Stimulated activated CD4-positive, alpha-beta T cell treated with anti-CD3 and anti-CD28 coated beads, Interleukin-2, amount 100 ng/mL, for 48 hours (primary cell): ENCODE data around the gene MTHFD2.
"Not testable (repeated sequence)": the region's sequence is repeated elsewhere in the genome, so short reads cannot be mapped to it uniquely, and the experiment has no call there.

Experiments
- DNase-seq, 2 donors: peaks; one replicate each; pipeline ENCODE4 v3.0.0-alpha.2; 2020

MTHFD2 gene

DNA sequence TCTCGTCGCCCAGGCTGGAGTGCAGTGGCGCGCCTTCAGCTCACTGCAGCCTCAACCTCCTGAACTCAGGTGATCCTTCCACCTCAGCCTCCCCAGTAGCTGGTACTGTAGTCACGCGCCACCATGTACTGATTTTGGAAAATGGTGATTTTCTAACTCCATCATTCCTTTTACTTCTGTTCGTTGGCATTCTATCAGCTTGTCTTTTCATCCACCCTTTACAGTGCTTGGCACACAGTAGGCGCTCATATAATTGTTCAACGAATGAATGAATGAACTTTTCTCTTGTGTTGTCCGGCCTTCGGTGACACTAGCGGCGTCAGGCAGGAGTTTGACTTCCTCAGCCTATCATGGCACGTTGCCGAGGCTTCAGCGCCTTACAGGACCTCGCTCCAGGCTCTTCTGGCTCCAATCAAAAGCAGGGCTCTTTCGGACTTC is 373 bp upstream of the MTHFD2 start:
- DNase-seq, result no peak

DNA sequence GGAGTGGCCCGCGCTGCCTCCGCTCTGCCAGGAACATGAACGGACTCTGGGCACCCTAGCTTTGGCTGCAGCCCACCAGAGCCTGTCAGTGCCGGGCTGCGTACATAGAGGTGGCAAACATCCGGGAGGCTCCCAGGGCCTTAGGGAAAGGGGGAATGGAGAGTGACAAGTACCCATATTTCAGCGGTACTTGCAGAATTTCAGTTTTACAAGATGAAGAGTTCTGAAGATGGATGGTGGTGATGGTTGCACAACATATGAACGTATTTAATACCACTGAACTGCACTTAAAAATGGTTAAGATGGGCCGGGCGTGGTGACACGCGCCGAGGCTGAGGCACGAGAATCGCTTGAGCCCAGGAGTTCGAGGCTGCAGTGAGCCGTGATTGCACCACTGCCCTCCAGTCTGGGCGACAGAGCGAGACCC is 873 bp downstream of the MTHFD2 start:
- DNase-seq, result no peak

DNA sequence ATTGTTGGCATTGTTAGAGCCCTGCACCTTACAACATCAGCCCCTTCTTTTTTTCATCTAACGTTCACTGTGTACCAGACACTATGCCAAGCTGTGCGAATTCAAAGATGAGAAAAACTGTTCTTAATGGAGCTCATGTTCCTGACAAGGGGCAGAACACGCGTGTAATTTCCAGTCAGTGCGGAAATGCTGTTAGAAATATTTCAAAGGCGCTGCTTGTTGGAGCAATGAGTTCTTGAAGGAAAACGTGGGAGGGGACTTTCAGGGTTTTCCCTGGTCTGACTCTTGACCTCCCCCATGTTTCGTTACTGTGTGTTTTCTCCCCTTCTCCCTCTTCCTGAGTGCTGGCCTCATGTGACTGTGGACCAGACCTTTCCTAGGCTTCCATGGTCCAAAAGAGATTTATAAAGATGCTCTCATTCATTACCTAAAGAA is 1.5 kb downstream of the MTHFD2 start:
- DNase-seq, result no peak

DNA sequence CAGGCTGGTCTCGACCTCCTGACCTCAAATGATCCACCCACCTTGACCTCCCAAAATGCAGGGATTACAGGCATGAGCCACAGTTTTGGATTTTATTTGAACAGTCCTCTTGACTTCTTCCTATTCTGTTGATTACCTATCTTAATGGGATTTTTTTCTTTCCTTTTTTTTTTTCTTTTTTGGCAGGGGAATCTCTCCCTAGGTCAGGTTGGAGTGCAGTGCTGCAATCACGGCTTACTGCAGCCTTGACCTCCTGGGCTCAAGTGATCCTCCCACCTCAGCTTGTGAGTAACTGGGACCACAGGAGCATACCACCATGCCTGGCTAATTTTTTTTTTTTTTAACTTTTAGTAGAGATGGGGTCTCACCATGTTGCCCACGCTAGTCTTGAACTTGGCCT is 2.8 kb downstream of the MTHFD2 start:
- no peak for DNase-seq

DNA sequence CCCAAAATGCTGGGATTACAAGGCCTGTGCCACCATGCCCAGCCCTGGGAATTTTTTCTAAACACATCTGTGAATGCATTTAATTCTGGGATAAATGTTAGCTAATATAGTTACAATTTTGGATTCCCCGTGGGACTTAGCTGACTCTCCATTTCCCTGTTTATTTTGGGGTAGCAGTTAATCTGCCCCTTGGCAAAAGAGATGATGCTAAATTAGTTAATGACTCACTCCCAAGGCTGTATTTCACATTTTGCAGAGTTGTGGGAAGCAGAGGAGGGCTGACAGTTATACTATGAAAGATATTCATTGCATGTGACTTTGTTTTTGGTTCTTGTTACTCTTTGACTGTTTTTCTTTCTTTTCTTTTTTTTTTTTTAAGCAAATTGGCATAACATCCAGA is 3.2 kb downstream of the MTHFD2 start:
- no peak for DNase-seq

DNA sequence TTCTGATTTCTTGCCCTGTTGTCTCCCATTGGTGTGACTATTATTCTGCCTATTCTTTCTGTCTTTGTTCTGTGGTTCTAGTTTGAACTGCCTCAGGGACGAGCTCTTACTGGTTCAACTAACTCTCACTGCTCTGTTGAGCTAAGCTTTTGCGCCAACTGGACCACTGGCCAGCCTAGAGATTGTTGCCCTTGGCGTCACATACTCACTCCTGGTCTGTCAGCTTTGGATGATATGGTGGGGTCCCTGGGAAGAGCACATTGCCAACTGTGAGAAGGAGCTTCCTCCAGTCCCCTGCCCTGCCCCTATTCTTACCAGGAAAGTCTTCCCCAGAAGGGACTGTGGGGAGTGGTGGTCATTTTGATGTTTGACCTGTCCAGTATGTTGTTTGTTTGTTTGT is 6.0 kb downstream of the MTHFD2 start:
- no peak for DNase-seq

DNA sequence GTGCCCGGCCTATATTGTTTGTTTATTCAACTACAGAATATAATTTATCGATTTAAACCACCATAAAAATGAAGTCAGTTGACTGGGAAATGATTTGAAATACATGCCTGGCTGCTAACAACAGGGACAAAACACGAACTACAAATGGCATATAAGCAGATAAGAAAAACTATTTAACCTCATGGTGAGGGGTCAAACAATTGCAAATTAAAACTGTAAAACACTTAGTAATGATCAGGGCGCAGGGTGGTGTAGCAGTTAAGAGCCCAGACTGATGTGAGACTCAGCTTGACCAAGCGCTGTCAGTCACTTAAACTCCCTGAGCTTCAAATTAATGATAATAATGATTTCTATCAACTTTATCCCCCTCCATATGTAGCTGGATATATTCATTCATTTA is 6.7 kb downstream of the MTHFD2 start:
- DNase-seq, result no peak

DNA sequence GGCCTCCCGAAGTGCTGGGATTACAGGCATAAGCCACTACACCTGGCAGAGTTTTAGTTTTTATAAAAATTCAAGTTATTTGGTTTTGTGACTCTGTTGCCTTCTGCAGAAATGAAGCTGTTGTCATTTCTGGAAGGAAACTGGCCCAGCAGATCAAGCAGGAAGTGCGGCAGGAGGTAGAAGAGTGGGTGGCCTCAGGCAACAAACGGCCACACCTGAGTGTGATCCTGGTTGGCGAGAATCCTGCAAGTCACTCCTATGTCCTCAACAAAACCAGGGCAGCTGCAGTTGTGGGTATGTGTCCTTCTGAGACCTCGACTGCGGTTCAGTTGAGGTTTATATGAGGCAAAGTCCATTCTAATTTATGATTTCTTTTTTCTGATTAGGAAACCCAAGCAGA is 7.2 kb downstream of the MTHFD2 start:
- DNase-seq, result no peak

DNA sequence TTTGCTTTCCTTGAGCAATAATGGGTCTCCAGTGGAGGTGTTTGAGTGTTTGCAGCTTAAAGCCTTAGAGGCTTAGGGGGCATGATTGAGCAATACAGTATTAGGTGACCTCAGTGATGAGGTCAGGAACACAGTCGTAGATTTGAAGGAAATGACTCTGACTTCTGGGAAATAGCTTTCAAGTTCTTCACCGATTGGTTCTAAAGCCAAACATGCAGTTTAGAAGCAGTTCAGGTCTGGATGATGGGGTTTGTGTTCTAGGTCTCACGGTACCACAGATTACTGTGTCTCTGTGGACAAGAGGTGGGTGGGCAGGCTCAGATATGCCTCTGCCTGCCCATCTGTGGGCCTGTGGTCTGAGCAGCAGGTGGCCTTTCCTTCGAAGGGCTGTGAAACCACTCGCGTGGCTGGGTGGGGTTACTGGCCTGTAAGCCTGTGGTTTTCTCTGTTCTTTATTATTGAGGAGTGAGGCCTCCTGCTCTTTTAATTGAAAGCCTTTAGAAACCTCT is 7.8 kb downstream of the MTHFD2 start:
- DNase-seq, result no peak

DNA sequence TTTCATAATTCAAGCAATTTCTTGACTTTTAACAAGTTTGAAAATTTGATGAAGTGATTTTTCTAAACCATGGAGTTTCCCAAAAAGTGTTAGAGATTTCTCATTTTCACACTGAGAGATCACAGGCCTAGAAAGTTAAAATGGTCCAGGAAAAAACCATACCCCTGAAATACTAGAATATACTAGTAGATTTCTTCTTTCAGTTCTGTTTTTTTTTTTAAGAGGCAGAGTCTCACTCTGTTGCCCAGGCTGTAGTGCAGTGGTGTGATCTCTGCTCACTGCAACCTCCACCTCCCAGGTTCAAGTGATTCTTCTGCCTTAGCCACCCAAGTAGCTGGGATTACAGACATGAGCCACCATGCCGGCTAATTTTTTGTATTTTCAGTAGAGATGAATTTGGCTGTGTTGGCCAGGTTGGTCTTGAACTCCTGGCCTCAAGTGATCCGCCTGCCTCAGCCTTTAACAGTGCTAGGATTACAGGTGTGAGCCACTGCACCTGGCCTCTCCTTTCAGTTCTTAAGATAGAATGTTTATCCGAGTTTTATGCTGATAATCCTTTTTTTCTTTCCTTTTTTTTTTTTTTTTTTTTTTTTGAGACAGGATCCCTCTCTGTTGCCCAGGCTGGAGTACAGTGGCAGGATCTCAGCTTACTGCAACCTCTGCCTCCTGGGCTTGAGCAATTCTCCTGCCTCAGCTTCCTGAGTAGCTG is 14.4 kb downstream of the MTHFD2 start:
- no peak for DNase-seq

DNA sequence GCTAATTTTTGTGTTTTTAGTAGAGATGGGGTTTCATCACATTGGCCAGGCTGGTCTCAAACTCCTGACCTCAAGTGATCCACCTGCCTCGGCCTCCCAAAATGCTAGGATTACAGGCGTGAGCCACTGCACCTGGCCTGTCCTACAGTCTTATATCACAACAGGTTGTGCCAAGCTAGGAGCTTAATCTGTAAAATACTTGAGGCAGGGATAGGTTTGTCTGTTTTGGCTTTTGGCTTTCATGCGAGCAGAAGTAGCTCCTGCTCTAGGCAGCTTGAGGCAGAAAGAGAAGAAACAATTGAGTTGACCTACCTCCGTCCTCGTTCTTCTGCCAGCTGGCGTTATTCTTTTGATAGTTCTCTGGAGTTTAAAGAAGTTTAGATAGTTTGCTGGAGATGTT is 17.4 kb downstream of the MTHFD2 start:
- DNase-seq, result not testable (repeated sequence)

DNA sequence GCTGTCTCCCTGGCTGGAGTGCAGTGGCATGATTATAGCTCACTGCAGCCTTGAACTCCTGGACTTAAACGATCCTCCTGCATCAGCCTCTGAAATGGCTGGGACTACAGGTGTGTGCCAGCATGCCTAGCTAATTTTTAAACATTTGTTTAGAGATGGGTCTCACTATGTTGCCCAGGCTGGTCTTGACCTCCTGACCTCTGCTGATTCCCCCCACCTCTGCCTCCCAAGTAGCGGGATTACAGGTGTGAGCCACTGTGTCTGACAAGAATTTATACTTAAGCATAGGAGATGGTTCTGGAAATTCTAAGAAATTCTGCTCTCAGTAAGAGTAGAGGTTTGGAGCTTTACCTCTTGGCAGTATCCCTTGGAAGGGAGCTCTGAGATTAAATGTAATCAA is 18.2 kb downstream of the MTHFD2 start:
- DNase-seq, result no peak

DNA sequence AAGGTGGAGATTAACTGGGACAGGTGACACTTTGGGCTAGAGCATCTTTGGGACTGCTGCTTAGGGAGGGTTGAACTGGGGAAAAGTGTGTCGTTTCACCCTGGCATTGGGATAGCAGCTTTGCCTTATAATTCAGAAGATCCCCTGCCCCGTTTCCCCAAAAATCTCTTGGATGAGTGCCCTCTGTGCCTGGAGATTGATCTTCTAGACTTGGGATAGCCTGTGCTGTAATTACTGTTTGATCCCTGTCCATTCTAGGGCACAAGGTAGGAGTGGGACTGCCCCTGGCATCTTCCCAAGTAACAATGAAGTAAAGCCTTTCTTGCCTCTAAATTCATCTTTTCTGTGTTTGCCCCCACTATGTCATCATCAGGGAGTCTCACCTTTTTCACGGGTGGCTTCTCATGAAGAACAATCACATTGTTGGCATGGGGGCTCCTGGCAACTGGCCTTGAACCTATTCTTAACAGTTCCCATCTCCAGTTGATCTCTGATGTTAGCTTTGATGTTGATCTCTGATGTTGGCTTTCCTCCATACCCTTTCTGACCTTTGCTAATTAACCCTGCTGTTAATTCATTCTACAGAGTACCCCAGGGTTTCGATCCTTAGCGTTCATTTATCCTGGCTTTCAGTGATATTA is 21.6 kb downstream of the MTHFD2 start:
- DNase-seq, result no peak

DNA sequence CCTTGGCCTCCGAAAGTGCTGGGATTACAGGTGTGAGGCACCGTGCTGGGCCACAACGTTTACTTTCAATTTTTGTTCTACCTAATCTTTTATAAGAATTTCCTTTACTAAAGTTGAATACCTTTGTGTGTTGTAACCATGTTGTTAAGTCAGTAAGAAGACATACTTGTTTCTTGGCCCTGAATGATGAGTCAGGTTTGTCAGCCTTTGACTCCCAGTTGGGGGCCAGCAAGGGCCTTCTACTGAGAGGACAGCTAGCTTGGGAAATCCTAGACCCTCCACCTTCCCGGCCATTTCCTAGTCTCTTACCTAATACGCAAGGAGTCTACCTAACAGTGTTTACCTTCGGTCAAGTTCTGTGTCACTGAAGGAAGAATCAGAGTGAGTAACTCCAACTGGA is 22.7 kb downstream of the MTHFD2 start:
- no peak for DNase-seq

DNA sequence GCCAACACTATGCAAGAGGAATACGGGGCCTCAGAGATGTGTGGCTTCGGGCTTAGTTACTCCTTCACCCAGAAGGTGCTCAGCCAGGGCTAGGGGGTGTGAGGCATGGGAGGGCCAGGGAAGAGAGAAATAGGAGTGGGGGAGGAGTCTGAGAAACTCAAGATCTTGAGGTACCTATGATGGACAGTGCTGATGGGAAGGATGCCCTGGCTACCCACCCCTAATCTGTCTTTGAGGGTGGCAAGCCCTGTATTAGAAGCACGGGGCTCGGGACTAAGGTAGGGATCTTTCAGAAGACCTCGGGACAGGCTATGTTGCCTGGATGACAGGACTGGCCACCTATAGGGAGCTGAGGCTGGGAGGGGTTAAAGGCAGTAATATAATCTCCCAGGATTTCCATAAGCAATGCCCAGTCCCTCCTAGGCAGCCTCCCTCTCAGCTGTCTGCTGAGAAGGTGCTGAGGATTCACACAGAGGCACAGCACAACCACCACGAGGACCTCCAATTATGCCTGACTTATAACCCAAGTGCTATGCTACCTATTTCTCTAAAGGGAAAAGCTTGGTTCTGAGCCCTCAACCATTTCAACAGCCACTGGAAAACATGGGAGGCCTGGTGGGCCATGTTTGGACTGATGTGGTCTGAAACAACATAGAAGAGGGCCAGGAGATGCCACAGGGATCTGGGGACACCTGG is 23.3 kb downstream of the MTHFD2 start:
- no peak for DNase-seq

DNA sequence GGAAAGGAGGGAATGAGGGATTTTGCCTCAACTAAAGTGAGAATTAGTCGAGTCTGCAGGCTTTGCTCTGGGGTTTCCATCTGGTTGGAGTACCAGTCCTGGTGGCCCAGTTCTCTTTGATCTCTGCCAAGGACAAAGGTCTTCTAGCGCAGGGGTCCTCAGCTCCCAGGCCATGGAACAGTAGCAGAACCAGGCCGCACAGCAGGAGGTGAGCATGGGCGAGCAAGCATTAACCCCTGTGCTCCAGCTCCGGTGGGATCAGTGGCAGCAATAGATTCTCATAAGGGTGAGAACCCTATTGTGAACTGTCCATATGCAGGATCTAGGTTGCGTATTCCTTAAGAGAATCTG is 23.9 kb downstream of the MTHFD2 start:
- no peak for DNase-seq

DNA sequence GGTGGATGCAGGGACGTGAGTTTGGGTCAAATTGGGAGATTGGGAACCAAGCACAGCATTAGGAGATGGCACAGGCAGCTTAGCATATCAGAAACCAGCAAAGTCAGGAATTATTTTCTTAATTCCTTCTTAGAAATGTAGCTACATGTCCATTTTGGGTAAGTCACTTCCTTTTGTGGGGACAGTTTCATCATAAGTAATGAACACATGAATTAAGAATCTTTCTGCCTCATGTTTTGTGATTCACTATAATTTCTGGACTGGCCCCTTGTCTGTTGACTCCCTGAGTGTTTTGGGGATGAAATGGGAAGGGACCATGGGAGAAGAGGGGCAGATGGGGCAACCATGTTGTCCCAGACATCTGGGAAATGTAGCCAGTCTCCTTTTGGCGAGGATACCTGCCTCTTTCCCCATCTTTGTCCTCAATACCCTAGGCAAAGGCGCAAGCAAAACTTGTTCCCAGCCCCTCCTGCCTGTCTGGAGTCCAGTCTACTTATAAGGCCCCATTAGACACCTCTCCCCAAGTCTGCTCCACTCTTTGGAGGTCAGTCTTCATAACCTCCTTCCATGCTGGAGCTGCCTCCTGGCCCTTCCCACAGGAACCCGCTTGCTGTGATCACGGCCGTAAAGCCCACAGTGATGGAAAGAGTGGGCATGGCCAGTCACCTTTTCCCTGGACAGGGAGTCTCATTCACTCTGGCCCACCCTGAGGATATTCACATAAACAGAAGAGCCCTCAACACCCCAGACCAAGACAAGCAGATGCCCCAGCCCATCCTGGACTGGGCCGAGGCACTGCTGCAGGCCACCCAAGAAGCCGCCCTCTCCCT is 25.7 kb downstream of the MTHFD2 start:
- DNase-seq, result no peak

DNA sequence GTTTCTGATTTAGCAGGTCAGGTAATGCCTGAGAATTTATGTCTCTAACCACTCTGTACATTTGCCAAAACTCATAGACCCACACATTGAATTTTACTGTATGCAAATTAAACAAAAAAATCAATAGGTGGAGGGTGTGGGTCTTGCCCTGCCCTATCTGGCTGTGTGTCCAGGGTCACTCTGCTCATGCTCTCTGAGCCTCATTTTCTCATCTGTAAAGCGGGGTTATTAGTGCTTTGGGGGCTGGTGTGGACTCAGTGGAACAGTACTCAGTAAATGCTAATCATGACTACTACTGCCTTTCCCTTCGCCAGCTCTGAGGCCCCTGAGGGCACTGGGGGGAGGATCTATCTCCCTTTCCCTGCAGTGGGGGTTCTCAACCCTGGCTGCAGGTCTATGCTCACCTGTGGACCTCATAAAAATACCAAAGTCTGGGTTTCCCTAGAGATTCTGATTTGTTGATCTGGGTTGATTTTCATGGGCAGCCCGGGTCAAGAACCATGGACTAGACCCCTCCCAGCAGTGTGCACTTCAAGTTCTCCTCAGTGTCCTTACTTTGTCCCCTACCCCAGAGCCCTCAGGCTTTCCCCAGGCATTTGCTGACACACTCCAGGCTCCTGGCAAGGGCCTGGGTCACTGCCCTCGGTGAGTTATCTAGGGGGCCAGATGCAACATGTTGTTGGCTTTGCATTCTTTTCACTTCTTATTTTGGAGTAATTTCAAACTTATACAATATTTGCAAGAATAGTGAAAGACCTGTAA is 27.5 kb downstream of the MTHFD2 start:
- no peak for DNase-seq

DNA sequence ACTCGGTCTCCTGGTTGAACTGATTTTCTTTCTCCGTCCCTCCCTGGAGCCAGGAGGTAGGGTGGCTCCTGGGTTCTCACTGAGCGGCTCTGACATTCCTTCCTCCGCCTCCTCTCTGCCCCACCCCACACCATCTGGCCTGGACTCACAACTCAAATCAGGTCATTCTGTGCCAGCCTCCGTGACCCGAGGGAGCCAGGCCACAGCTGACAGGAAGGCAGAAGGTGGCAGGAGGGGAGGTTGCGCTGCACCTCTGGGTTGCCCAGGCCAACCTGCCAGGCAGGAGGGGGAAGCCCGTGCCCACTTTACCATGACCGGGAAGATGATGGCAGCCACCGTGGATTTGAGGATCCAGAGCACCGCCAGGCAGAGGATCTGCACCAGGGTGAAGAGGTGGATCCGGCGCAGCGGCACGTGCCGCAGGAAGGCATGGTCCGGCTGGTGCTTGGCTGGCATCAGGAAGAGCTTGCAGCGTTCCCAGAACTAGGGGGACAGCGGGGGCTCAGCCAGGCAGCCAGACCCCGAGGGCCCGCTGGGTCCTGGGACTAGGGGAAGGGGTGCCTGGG is 28.3 kb downstream of the MTHFD2 start:
- DNase-seq, result no peak

DNA sequence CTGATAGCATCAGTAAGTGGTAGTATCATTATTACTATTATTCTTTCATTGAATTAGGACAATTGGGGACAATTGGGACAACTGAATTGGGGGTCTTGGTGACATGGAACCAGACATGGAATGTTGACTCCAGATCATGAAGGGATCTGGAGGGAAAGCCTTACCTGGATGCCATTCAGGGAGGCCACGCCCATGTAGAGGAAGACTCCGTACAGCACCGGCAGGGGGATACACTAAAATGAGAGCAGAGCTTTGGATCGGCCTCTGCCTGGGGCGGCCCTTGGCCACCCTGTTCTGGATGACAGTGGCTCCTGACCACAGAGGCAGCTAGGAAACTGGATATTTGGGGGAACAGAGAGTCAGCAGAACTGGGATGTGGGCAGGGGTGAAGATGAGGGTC is 29.2 kb downstream of the MTHFD2 start:
- DNase-seq, result no peak

DNA sequence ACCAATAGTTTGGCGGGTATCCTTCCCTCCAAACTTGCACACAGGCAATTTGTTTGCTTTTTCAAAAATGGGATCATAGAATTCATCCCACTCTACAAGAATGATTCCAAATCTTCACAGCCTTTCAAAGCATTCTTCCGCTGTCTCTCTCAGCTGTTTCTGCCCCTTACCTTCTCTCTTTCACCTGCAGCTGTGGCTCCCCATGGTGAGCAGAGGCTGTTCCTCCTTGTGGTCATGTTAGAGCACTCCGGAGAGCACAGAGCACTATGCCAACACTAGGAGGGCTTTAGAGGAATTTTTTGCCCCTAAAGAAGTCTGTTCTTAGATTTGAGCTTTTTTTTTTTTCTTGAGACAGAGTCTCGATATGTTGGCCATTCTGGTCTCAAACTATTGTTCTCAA is 30.4 kb downstream of the MTHFD2 start:
- DNase-seq, result no peak

DNA sequence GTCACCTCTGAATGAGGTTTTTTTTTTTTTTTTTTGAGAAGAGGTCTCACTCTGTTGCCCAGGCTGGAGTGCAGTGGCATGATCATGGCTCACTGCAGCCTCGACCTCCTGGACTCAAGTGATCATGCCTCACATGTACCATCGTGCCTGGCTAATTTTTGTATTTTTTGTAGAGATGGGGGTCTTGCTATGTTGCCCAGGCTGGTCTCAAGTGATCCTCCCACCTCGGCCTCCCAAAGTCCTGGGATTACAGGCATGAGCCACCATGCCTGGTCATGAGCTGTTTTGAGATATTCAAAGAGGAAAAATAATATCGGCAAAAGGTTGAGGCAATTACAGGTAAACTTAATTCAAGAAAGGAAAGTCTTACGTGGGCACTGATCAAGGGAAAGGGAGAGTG is 31.4 kb downstream of the MTHFD2 start:
- not testable (repeated sequence) for DNase-seq
